Stimulated activated CD4-positive, alpha-beta T cell treated with anti-CD3 and anti-CD28 coated beads, Interleukin-12 subunit alpha, Interleukin-12 subunit beta, amount 100 ng/mL, for 48 hours (primary cell): ENCODE measurements around the gene ARL4D.
"Not testable (repeated sequence)": the region's sequence is repeated elsewhere in the genome, so short reads cannot be mapped to it uniquely, and the experiment has no call there.

Experiments
- DNase-seq, 3 donors: peaks; one replicate each; pipeline ENCODE4 v3.0.0-alpha.2; 2020; ENCODE audit warnings: low read depth in 2 of 3, low spot score in 1 of 3

ARL4D gene

GRCh38 chr17:43419375-43419882 is 20.6 kb downstream of the ARL4D start:
- not testable (repeated sequence) for DNase-seq

GRCh38 chr17:43423777-43424455 is 25.1 kb downstream of the ARL4D start:
- DNase-seq = no peak

DNA sequence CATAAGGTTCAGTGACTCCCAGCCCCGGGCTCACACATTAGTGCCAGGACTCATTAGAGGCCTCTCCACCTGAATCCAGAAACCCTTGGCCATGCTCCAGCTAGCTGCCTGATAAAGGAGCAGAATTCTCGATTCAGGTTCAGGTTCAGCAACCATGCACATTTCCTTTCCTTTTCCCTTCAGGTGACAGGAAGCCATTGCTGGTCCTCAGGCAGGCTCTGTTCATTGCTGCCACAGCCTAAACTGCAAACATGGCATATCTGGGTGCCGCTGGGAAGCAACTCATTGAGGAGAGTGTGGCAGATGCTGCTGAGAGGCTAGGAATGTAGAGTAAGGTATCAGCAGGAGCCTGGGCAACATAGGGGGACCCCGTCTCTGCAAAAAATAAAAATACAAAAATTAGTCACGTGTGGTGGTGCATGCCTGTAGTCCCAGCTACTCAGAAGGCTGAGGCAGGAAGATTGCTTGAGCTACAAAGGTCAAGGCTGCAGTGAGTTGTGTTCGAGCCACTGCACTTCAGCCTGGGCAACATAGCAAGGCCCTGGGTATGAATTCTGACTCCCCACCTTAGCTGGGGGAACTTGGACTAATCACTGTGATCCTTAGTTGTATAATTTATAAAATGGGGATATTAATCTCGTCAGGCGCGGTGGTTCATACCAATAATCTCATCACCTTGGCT is 28.7 kb downstream of the ARL4D start:
- DNase-seq = no peak

GRCh38 chr17:43428524-43428923 is 29.7 kb downstream of the ARL4D start:
- DNase-seq = no peak

GRCh38 chr17:43430936-43431713 is 32.3 kb downstream of the ARL4D start:
- no peak for DNase-seq

DNA sequence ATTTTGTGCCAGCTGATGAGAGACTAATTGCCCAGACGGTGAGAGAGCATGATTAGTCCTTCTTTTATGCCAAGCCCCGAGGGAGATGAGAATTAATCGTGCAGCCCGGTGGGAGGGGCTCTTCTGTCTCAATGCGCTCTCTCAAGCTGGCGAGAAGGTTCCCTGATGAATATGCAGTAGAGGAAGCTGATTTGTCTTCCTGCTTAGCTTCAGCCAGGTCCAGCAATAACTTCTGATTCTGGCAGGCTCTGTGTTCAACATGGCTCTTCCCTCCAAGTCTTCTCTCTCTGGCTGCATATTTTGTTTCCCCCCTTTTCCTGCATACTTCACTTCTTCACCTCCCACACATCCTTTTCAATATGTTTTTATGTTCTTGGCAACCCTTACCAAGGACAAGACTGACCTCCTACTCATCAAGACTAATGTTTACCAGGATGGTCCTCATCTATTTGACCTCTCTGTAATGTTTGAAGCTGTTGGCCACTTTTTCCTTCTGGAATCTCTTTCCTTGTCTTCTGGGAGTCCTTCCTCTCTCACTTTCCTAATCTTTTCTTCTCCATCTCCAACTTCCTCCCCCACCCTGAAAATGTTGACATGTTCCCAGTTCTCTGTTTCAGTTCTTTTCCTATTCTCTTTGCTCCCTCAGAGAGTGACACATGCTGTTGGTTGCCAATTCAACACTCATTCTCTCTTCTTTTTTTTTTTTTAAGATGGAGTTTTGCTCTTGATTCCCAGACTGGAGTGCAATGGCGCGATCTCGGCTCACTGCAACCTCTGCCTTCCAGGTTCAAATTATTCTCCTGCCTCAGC is 33.1 kb downstream of the ARL4D start:
- DNase-seq = no peak

DNA sequence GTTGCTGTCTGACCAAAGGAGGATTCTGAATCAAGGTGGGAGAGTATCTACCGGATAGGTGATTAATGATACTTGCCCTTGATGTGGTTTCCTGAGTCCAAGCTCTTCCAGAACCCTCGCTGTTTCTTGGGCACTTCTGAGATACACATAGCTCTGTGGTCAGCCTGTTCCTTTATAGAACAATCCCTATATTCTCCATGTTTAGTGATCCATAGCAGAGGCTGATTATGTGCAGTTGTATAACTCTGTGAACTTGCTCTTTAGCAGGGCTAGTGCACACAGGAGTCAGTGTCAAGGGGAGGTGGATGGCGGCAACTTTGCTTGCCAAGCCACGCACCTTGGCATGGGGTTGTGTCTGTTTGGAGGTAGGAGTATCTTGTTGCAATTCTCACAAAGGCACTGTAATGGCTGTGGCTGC is 36.1 kb downstream of the ARL4D start:
- DNase-seq = no peak

- no peak for DNase-seq
Measured at GRCh38 chr17:43437756-43438155, 39.0 kb downstream of the ARL4D start.

GRCh38 chr17:43438626-43439025 is 39.8 kb downstream of the ARL4D start:
- DNase-seq = no peak

DNA sequence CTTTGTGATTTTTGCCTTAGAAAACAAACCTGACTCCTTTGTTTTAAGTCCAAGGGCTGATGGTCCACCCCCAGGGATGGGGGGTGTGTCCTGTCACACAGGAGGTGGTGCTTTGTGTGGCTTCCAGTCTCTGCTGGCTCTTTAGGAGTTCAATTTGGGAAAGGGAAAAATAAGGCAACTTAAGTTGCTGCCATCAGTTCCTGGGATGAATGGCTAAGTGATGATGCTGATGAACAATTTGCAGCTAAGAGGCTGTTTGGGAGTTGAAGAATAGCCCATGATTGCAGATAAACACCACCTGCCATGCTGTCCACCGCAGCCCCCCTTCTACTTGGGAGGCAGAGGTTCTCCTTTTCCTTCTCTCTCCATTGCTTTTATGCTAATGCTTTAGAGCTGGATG is 40.2 kb downstream of the ARL4D start:
- no peak for DNase-seq

- DNase-seq = no peak
Measured at GRCh38 chr17:43442711-43443110, 43.9 kb downstream of the ARL4D start.

DNA sequence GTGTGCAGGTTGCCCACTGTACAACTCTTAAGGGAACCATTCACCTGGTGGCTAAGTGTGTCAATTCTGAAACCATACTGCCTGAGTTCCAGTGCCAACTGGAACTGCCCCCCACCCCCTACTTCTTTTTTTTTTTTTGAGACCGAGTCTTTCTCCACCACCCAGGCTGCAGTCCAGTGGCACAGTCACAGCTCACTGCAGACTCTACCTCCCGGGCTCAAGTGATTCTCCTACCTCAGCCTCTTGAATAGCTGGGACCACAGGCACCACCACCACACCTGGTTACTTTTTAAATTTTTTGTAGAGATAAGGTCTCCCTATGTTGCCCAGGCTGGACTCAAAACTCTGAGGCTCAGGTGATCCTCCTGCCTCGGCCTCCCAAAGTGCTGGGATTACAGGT is 44.6 kb downstream of the ARL4D start:
- DNase-seq = no peak

- no peak for DNase-seq
Measured at GRCh38 chr17:43444223-43445008, 45.6 kb downstream of the ARL4D start.

DNA sequence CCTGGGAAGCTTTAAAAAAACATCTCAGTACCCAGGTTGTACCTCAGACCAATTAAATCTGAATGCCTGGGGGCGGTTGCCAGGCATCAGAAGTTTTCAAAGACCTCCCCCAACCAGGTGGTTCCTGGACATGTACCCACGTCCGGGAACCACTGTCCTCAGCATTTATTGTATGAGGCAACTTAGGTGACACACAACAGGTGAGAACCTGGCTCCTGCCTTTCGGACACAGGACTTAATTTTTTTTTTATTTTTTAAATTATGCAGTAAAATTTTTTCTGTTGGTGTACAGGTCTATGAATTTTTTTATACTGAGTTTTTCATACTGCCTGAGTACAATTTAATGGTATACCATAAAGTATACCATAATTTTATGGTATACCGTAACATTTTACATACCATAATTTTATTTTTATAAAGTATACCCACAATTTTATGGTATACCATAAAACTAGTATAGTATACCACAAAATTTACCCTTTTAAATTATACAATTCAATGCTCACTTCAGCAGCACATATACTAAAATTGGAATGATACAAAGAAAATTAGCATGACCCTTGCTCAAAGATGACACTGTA is 46.3 kb downstream of the ARL4D start:
- DNase-seq = no peak

DNA sequence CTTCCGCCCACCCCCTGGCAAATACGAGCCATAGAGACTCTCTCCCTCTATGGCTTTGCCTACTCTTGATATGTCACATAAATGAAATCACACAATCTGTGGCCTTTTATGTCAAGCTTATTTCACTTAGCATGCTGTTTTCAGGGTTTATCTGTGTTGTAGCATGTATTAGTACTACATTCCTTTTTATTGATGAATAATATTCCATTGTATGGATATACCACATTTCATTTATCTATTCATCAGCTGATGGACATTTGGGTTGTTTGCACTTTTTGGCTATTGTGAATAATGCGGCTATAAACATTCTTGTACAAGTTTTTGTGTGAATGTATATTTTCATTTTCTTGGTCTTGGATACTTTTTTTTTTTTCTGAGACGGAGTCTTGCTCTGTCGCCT is 48.0 kb downstream of the ARL4D start:
- no peak for DNase-seq

DNA sequence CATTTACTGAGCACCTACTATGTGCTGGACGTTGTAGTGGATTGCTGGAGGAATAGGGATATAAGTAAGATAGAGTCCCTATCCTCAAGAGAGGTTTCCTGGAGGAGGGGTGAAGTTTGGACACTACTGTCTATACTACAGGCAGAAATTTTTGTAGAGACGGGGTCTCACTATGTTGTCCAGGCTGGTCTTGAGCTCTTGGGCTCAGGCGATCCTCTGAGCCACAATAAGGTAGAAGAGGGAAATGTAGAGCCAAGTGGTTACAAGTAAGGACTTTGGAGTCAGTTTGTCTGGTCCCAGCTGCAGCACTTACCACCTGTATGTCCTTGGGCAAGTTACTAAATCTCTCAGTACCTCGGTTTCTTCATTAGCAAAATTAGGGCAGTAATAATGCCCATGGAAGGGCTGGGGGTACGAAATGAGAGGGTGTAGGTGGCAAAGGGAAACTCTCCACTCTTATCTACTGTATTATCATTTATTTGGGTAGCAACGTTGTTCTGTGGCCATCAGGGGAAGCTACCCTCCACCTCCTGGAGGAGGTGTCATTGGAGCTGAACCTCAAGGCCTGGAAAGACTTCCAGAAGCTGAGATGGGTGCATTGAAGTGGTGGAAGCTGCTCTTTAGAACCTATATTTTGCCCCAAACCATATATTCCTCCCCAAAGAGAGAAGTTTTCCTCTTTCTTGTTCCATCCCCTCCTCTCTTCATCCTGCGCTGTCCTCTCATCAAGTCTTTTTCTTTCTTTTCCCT is 50.1 kb downstream of the ARL4D start:
- DNase-seq = no peak

- no peak for DNase-seq
Measured at GRCh38 chr17:43449470-43450248, 50.9 kb downstream of the ARL4D start.
